Measurements from ENCODE around the gene CBR4.
A peak's percentile ranks its signal among the peaks of the same experiment; 100 is the strongest.

Gene CBR4

DNA sequence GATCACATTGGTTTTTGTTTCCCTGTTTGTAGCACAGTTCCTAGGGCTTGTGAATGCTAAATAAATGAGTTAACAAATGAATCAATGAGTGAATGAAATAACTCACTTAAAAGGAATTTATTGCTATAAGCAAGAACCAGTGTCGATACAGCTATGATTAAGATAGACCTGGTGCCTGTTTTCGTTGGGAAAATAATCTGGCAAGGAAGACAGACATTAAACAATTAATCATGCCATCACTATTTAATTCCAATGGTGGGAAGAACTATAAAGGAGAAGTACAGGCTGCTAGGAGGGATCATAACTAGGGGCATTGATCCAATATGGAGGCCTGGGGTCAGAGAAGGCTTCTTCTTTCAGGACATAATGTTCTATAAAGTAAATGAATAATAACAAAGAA, 4.5 kb upstream of the CBR4 start:
- no peak for DNase-seq (ENCODE audit: extremely low spot score)
- CTCF ChIA-PET: interaction anchor here (3.3 kb wide), 1 partner anchor 10 kb away, joined by 16 read pairs; no protein-coding TSS in a partner anchor
- TF ChIP-seq, protein P1, sequence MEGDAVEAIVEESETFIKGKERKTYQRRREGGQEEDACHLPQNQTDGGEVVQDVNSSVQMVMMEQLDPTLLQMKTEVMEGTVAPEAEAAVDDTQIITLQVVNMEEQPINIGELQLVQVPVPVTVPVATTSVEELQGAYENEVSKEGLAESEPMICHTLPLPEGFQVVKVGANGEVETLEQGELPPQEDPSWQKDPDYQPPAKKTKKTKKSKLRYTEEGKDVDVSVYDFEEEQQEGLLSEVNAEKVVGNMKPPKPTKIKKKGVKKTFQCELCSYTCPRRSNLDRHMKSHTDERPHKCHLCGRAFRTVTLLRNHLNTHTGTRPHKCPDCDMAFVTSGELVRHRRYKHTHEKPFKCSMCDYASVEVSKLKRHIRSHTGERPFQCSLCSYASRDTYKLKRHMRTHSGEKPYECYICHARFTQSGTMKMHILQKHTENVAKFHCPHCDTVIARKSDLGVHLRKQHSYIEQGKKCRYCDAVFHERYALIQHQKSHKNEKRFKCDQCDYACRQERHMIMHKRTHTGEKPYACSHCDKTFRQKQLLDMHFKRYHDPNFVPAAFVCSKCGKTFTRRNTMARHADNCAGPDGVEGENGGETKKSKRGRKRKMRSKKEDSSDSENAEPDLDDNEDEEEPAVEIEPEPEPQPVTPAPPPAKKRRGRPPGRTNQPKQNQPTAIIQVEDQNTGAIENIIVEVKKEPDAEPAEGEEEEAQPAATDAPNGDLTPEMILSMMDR (IDR thresholded peaks at IDR 0.05; ENCODE audit: control extremely low read depth, extremely low read depth, low read depth, missing control alignments): no peak
- POLR2A ChIA-PET: no interaction called here

DNA sequence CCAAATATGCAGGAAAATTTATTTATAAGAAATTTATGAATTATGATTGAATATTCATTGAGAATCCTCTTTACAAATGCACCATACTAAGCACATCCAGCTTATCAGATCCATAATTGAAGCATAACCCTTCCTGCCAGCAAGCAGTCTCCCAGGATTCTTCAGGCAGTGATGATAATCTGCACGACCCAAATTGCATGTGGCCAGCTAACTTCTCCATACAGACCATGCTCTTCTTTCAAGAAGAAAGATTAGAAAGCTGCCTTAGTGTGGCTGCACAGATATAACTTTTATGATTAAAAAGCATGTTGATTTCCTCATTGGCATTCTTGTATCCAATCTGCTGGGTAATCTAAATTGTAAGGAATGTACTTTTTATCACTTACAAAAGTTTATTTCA, 3.3 kb upstream of the CBR4 start:
- DNase-seq (ENCODE audit: extremely low spot score): no peak
- ChIA-PET POLR2A (interaction anchor here (0.7 kb wide), 1 partner anchor 126 kb away, joined by 5 read pairs; no protein-coding TSS in a partner anchor), CTCF (interaction anchor here (0.8 to 3.3 kb wide), 2 partner anchors 12 to 13 kb away, joined by 3 to 16 read pairs; no protein-coding TSS in a partner anchor)
- TF ChIP-seq, protein P1 (IDR thresholded peaks at IDR 0.05; ENCODE audit: control extremely low read depth, extremely low read depth, low read depth, missing control alignments): no peak

DNA sequence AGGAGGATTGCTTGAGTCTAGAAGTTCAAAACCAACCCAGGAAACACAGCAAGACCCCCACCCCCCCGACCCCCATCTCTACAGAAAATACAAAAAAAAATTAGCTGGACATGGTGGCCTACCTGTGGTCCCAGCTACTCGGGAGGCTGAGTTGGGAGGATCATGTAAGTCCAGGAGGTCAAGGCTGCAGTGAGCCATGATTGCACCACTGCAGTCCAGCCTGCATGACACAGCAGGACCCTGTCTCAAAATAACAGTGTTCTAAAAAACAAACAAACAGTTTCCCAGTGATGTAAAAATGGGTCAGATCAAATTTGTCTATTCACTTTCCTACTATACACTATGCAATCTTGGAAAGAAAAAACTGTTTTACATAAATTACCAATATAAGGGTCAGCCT, 2.0 kb upstream of the CBR4 start:
- no peak for DNase-seq (ENCODE audit: extremely low spot score)
- POLR2A ChIA-PET: interaction anchor here (0.6 kb wide), 1 partner anchor 707 kb away, joined by 3 read pairs; no protein-coding TSS in a partner anchor
- CTCF ChIA-PET: interaction anchor here (3.0 to 3.3 kb wide), 2 partner anchors 10 to 13 kb away, joined by 8 to 16 read pairs; no protein-coding TSS in a partner anchor
- TF ChIP-seq, protein P1 (IDR thresholded peaks at IDR 0.05; ENCODE audit: control extremely low read depth, extremely low read depth, low read depth, missing control alignments): no peak

DNA sequence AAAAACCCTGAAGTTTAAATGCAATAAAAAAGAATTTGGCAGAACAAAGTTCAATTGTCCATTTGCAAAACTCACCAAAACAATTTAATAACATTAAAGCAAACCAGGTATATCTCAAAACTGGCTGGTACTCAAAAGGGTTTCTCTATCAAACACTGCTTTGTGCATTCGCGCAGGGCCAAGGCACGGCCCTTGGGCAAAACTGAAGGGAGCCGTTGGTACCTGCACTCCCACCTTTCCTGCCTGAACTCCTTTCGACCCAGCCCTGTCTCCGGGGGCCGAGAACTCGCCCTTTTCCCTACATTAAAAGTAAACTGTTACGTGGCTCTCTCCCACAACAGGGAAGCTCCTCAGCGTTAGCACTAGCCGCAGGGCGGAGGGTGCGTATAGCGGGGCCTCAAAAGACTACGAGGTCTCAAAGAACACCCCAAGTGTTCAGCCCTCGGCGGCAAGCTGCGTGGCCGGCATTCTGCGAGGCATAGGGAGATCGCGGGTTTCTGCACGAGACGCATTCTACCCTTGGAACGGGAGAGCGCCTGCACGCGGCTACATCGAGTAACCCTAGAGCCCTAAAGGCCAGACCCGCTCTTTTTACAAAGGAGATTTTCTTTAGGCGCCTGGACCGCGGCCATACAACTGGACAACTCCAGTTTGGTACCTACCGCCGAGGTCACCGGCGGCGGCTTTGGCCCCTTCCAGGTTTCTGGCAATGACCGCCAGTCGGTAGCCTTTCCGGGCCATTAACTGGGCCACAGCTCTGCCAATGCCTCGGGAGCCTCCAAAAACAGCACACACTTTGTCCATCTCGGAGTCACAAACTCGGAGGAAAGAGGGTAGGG, 550 bp downstream of the CBR4 start:
- POLR2A ChIA-PET: interaction anchor here (0.5 to 0.9 kb wide), 8 partner anchors 28 to 856 kb away, joined by 3 to 5 read pairs (median 4); no protein-coding TSS in a partner anchor
- DNase-seq (ENCODE audit: extremely low spot score): peak; percentile 41
- CTCF ChIA-PET: interaction anchor here (0.7 to 3.0 kb wide), 22 partner anchors 9 to 557 kb away, joined by 3 to 15 read pairs (median 3); no protein-coding TSS in a partner anchor
- TF ChIP-seq, protein P1 (IDR thresholded peaks at IDR 0.05; ENCODE audit: control extremely low read depth, extremely low read depth, low read depth, missing control alignments): peak; percentile 28

DNA sequence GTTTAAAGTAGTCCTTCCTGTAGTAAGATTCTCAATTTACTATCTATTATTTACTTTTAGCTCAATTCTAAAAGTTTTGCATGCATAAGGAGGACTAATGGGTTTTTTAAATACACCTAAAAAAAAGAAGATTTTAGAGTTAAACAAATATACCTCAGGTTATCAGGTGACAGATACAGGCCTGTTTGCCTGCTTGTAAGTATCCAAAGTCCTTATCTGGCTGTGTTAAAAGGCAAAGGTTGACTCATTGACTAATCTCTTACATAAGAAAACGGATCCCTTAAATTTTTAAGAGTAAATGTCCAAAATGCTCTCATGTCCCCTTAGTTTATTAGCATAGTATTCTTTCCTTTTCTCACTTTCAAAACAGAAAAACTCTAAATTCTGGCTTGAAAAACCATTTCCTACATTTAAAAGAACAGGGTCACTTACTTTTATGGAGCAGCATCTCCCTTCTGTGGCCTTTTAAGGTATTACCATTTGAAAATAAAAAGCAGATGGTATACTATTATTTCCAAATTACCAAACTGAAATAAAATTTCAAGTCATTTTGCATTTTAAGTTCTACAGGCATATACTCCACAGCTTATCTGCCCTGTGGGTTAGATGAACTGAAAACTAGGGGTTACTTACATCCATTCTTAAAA, 4.5 kb downstream of the CBR4 start:
- ChIA-PET CTCF (interaction anchor here (0.9 to 3.1 kb wide), 4 partner anchors 21 to 82 kb away, joined by 3 to 18 read pairs (median 3); no protein-coding TSS in a partner anchor), POLR2A (no interaction called here)
- TF ChIP-seq, protein P1 (IDR thresholded peaks at IDR 0.05; ENCODE audit: control extremely low read depth, extremely low read depth, low read depth, missing control alignments): no peak
- no peak for DNase-seq (ENCODE audit: extremely low spot score)

DNA sequence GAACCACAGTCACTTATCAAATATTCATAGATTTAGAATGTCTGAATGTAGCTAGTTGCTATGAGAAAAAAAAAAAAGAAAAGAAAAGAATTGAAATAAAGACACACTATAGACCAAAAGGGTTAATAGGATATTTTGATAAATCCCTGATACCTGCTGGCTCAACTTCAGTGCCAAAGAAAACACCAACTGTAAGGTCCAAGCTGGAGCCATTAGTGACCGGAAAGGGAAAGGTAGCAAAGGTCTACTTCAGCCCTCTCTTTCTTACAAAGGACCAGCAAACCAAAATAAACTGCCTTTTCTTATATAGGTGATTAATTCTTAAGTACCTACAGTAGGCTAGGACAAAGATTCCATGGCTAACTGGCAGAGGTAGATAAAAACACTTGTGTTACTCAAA, 9.7 kb downstream of the CBR4 start:
- TF ChIP-seq, protein P1 (IDR thresholded peaks at IDR 0.05; ENCODE audit: control extremely low read depth, extremely low read depth, low read depth, missing control alignments): no peak
- ChIA-PET POLR2A (interaction anchor here (0.7 kb wide), 1 partner anchor 115 kb away, joined by 3 read pairs; no protein-coding TSS in a partner anchor), CTCF (interaction anchor here (1.1 to 3.8 kb wide), 5 partner anchors 13 to 487 kb away, joined by 3 to 15 read pairs (median 3); no protein-coding TSS in a partner anchor)
- DNase-seq (ENCODE audit: extremely low spot score): no peak
